ENCODE results near the gene PANK1.
"Not testable (repeated sequence)": the region's sequence is repeated elsewhere in the genome, so short reads cannot be mapped to it uniquely, and the experiment has no call there.

DNA sequence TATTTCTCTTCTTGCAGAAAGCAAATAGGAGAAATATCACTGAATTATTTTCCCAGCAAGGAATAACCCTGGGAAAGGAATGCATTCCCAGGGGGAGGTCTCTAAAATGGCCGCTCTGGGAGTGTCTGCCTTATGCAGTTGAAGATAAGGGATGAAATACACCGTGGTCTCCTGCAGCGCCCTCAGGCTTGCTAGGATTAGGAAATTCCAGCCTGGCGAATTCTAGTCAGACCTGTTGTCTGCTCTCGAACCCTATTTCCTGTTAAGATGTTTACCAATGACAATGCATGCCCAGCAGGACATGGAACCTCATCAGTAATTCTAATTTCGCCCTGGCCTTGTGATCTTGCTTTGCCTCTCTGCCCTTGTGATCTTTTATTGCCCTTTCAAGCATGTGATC lies 24.7 kb downstream of the PANK1 start:
- TF ChIP-seq EZH2 (IDR thresholded peaks at IDR 0.05) = not testable (repeated sequence)
- TF ChIP-seq, protein P1, sequence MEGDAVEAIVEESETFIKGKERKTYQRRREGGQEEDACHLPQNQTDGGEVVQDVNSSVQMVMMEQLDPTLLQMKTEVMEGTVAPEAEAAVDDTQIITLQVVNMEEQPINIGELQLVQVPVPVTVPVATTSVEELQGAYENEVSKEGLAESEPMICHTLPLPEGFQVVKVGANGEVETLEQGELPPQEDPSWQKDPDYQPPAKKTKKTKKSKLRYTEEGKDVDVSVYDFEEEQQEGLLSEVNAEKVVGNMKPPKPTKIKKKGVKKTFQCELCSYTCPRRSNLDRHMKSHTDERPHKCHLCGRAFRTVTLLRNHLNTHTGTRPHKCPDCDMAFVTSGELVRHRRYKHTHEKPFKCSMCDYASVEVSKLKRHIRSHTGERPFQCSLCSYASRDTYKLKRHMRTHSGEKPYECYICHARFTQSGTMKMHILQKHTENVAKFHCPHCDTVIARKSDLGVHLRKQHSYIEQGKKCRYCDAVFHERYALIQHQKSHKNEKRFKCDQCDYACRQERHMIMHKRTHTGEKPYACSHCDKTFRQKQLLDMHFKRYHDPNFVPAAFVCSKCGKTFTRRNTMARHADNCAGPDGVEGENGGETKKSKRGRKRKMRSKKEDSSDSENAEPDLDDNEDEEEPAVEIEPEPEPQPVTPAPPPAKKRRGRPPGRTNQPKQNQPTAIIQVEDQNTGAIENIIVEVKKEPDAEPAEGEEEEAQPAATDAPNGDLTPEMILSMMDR (IDR thresholded peaks at IDR 0.05) = not testable (repeated sequence)
